Breast epithelium (tissue), 3 donors: ENCODE data around the gene PVALEF.

Source experiments
- CTCF ChIP-seq, 3 donors: fragments of 450-650 bp; IDR thresholded peaks; one replicate each; pipeline ENCODE4 v1.5.1; 2016 to 2017; ENCODE audit warnings: antibody characterized with exemption in 3 of 3, mild to moderate bottlenecking in 3 of 3, moderate library complexity in 3 of 3
- POLR2A ChIP-seq: fragments of 450-650 bp; IDR thresholded peaks from one replicate; pipeline ENCODE4 v1.6.1; 2016; ENCODE audit warnings: antibody characterized with exemption, mild to moderate bottlenecking, moderate library complexity

- TF ChIP-seq CTCF (IDR thresholded peaks at IDR 0.05) (no peak), POLR2A (no peak)
Observed at GRCh38 chr17:81164371-81165245, 699 bp upstream of the PVALEF start.
